ENCODE measurements around the gene PTPN13.

The PTPN13 gene

DNA sequence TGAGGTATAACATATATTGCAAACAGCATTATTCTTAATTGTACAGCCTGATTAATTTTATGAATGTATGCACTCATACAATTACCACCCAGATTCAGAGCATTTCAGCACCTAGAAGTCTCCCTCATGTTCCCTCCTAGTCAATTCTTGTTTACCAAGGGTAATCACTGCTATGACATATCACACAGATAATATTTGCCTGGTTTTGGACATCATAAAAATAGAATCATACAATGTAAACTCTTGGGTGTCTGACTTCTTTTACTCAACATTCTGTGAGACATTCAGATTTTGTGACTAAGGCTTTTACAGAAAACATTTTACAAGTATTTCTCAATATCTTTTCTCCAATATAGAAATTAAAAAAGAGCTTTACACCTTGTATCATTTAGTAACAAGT, 66.9 kb downstream of the PTPN13 start:
- no peak for DNase-seq (ENCODE audit: low spot score)
- TF ChIP-seq, protein P1, sequence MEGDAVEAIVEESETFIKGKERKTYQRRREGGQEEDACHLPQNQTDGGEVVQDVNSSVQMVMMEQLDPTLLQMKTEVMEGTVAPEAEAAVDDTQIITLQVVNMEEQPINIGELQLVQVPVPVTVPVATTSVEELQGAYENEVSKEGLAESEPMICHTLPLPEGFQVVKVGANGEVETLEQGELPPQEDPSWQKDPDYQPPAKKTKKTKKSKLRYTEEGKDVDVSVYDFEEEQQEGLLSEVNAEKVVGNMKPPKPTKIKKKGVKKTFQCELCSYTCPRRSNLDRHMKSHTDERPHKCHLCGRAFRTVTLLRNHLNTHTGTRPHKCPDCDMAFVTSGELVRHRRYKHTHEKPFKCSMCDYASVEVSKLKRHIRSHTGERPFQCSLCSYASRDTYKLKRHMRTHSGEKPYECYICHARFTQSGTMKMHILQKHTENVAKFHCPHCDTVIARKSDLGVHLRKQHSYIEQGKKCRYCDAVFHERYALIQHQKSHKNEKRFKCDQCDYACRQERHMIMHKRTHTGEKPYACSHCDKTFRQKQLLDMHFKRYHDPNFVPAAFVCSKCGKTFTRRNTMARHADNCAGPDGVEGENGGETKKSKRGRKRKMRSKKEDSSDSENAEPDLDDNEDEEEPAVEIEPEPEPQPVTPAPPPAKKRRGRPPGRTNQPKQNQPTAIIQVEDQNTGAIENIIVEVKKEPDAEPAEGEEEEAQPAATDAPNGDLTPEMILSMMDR (IDR thresholded peaks at IDR 0.05; ENCODE audit: extremely low read depth, missing control alignments): no peak

DNA sequence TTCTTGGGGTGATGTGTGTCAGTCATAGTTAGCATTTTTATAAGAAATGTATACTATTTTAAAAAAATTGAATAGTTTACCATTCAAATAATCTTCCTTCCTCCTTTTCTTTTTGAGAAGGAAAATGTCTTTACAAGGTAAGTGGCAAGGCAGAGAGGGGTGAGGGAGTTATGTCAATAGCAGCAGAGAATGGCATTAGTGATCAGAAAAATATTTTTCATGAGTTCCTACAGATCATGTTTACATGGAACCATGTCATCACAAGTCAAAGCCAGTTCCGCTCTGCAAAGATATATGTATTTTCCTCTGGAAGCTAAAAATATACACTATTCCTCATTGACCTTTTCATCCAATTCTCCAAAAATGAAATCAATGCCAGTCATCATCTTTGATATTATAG, 67.3 kb downstream of the PTPN13 start:
- TF ChIP-seq, protein P1 (IDR thresholded peaks at IDR 0.05; ENCODE audit: extremely low read depth, missing control alignments): no peak
- DNase-seq (ENCODE audit: low spot score): no peak

DNA sequence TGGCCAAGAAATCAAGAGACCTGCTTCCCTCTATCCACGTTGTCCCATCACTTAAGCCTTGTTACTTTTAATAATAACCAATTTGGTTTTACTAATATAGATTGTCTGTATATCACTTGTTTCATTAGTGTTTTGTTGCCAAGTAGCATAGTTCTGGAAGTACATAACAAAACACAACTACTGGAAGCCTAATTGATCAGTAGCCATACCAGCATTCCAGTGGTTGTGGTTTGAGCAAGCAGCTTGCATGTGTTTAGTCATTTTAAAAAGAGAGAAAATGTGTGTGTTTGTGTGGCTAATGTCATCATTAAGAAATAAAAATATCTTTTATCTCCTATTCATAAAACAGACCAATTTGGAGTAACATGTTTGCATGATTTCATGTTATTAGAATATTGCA, 70.8 kb downstream of the PTPN13 start:
- no peak for DNase-seq (ENCODE audit: low spot score)
- TF ChIP-seq, protein P1 (IDR thresholded peaks at IDR 0.05; ENCODE audit: extremely low read depth, missing control alignments): no peak

DNA sequence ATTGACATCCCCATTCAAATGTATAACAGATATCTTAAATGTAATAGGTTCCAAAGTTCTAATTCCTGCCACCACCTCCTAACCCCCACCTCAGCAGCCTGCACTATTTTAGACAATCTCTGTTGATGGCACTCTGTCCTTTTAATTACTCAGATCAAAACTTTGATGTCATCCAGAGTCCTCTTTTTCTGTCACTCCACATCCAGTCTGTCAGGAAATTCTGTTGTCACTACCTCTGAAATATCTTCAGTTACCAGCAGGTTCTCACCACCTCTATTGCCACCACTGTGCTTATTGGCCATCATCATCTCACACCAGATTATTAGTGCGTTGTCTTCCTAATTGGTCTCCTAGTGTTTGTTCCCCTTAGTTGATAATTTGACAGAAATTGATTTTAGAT, 76.2 kb downstream of the PTPN13 start:
- TF ChIP-seq, protein P1 (IDR thresholded peaks at IDR 0.05; ENCODE audit: extremely low read depth, missing control alignments): no peak
- DNase-seq (ENCODE audit: low spot score): no peak

DNA sequence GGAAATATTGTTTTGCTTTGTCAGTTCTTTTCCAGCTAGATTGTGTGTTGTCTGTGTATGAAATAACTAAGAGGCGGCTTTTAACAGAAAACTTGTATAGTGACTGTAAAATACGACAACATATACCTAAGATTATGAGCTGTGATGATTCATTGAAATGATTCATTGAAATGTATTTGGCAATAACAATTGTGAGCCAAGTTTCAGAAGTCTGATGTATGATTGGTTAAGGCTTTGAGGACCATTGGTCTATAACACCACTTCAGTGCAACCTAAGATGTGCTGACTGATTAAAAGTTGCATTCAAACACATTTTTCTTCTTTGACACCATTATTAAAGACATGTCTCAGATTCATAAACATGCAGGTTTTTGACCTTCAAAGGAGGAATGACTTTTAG, 76.6 kb downstream of the PTPN13 start:
- DNase-seq (ENCODE audit: low spot score): no peak
- TF ChIP-seq, protein P1 (IDR thresholded peaks at IDR 0.05; ENCODE audit: extremely low read depth, missing control alignments): no peak

DNA sequence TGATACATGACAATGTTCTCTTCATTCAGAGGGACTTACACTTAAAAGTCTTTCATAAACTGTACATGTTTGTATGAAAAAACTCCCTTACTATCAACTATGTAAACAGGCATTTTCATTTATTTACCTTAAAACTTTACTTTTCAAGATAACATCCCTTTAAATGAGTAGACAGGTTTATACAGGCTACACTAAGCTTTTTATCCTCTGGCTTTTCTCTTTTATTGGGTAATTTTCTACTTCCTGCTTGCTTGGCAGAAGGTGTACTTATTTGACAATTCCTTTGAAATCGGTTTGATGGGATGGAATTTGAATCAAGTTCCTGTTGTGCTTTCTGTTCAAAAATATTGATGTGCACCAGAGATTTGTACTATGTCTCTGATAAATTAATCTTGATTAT, 81.4 kb downstream of the PTPN13 start:
- no peak for DNase-seq (ENCODE audit: low spot score)
- TF ChIP-seq, protein P1 (IDR thresholded peaks at IDR 0.05; ENCODE audit: extremely low read depth, missing control alignments): no peak

DNA sequence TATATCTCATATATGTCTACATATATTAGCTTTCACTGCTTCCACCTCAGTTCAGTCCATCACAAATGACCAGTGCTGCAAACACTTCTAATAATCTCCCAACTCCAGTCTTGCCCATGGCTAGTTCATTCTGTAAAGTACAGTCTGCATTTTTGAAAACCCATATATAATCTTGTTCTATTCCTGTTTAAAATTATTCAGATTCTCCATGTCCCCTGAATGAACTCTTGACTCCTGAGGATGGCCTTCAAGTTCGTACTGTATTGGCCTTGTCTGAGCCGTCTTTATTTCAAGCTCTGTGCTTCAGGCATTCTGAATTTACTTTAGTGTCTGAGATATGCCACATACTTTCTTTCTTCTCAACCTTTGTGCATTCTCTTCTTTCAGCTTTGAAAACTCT, 84.7 kb downstream of the PTPN13 start:
- DNase-seq (ENCODE audit: low spot score): no peak
- TF ChIP-seq, protein P1 (IDR thresholded peaks at IDR 0.05; ENCODE audit: extremely low read depth, missing control alignments): no peak
